Measurements from ENCODE around the gene CREM. TPM values are rescaled to one million over a fixed set of nuclear protein-coding genes. Genes with fewer than 3 reads are reported as not detected.
A peak's percentile ranks its signal among the peaks of the same experiment; 100 is the strongest.

CREM gene
- total and polyA plus RNA-seq, 4 donors, result 26.8 to 44.7 (median 38.3) TPM

- no peaks in the 10 kb centered on the region for H3K4me1 ChIP-seq (ENCODE audit: control insufficient read depth in 5 of 5, insufficient read depth in 5 of 5, low read length in 5 of 5)
- no peaks in the 10 kb centered on the region for H3K36me3 ChIP-seq (ENCODE audit: control insufficient read depth in 4 of 4, insufficient read depth in 4 of 4, low read length in 4 of 4)
- DNase-seq (no peak), ATAC-seq (ENCODE audit: insufficient read depth, low FRiP score) (no peak)
- WGBS, 2 donors, result 87 to 92% methylated on average over 1 of the region's 1 CpG
- H3K9ac ChIP-seq (ENCODE audit: insufficient read depth in 1 of 2, low read length in 2 of 2), result no peak overlapping the region
- no peak overlapping the region for H3K4me3 ChIP-seq
- peaks cover 0 to 5% (median 2%) of the 10 kb centered on the region in 3 donors for H3K27me3 ChIP-seq (ENCODE audit: control insufficient read depth in 3 of 3, insufficient read depth in 3 of 3, low read length in 2 of 3)
- H3K9me3 ChIP-seq (ENCODE audit: control insufficient read depth in 4 of 4, insufficient read depth in 3 of 4, low read length in 3 of 4), result no peaks in the 10 kb centered on the region
- H3K27ac ChIP-seq (ENCODE audit: low read depth in 1 of 2, low read length in 1 of 2), result no peak overlapping the region
- no peak for TF ChIP-seq CTCF (IDR thresholded peaks at IDR 0.05; ENCODE audit: control extremely low read depth, extremely low read depth)
These were observed 29.1 kb upstream of the CREM start for GRCh38 chr10:35097510-35097909.

DNA sequence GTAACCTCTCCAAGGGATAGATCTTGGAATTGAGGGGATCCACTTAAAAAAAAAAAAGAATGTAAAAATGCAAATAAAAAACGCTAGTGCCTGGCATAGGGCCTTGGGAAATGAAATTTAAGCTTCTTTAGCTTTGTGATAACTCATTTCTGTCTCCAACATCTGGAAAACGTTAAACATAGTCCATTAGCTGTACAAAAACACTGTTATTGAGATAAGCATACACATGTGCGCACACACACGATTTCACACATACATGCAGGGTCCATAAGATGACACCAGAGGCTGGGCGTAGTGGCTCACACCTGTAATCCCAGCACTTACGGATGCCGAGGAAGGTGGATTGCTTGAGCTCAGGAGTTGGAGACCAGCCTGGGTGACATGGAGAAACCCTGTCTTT is 22.8 kb upstream of the CREM start:
- Histone ChIP-seq H3K27me3 (ENCODE audit: control insufficient read depth in 3 of 3, insufficient read depth in 3 of 3, low read length in 2 of 3) (no peaks in the 10 kb centered on the region), H3K9me3 (ENCODE audit: control insufficient read depth in 4 of 4, insufficient read depth in 3 of 4, low read length in 3 of 4) (no peaks in the 10 kb centered on the region), H3K4me1 (ENCODE audit: control insufficient read depth in 5 of 5, insufficient read depth in 5 of 5, low read length in 5 of 5) (peaks cover 0 to 4% (median 0%) of the 10 kb centered on the region in 5 donors), H3K27ac (ENCODE audit: low read depth in 1 of 2, low read length in 1 of 2) (no peak overlapping the region), H3K36me3 (ENCODE audit: control insufficient read depth in 4 of 4, insufficient read depth in 4 of 4, low read length in 4 of 4) (no peaks in the 10 kb centered on the region), H3K4me3 (no peak overlapping the region), H3K9ac (ENCODE audit: insufficient read depth in 1 of 2, low read length in 2 of 2) (no peak overlapping the region)
- ATAC-seq (ENCODE audit: insufficient read depth, low FRiP score) (no peak), DNase-seq (peak; percentile 39 to 94 (median 90))
- TF ChIP-seq CTCF (IDR thresholded peaks at IDR 0.05; ENCODE audit: control extremely low read depth, extremely low read depth), result no peak
- WGBS, 2 donors, result 60 to 75% methylated on average over 7 of the region's 7 CpGs

DNA sequence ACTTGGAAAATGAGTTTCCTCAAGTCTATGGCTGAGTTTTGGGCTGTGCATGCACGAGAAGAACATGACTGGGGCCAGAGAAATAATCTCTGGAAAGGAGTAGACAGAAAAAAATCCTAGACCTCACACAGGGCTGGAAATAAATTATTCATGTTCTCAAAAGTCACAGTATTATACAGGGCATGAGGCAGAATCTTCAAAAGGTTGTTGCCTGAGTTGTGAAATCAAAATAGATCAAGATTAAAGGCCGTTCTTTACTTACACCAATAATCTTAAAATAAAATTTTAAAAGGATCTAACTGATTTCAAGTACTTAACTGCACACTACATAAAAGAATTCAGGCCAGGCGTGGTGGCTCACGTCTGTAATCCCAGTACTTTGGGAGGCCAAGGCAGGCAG is 14.1 kb upstream of the CREM start:
- Histone ChIP-seq H3K9ac (ENCODE audit: insufficient read depth in 1 of 2, low read length in 2 of 2) (no peak overlapping the region), H3K36me3 (ENCODE audit: control insufficient read depth in 4 of 4, insufficient read depth in 4 of 4, low read length in 4 of 4) (no peaks in the 10 kb centered on the region), H3K4me3 (no peak overlapping the region), H3K27ac (ENCODE audit: low read depth in 1 of 2, low read length in 1 of 2) (no peak overlapping the region), H3K27me3 (ENCODE audit: control insufficient read depth in 3 of 3, insufficient read depth in 3 of 3, low read length in 2 of 3) (no peaks in the 10 kb centered on the region), H3K9me3 (ENCODE audit: control insufficient read depth in 4 of 4, insufficient read depth in 3 of 4, low read length in 3 of 4) (no peaks in the 10 kb centered on the region), H3K4me1 (ENCODE audit: control insufficient read depth in 5 of 5, insufficient read depth in 5 of 5, low read length in 5 of 5) (no peaks in the 10 kb centered on the region)
- DNase-seq (no peak), ATAC-seq (ENCODE audit: insufficient read depth, low FRiP score) (no peak)
- 78 to 91% methylated on average over 4 of the region's 4 CpGs for WGBS, 2 donors
- no peak for TF ChIP-seq CTCF (IDR thresholded peaks at IDR 0.05; ENCODE audit: control extremely low read depth, extremely low read depth)

- Histone ChIP-seq H3K9me3 (ENCODE audit: control insufficient read depth in 4 of 4, insufficient read depth in 3 of 4, low read length in 3 of 4) (no peaks in the 10 kb centered on the region), H3K36me3 (ENCODE audit: control insufficient read depth in 4 of 4, insufficient read depth in 4 of 4, low read length in 4 of 4) (no peaks in the 10 kb centered on the region), H3K27me3 (ENCODE audit: control insufficient read depth in 3 of 3, insufficient read depth in 3 of 3, low read length in 2 of 3) (no peaks in the 10 kb centered on the region), H3K4me1 (ENCODE audit: control insufficient read depth in 5 of 5, insufficient read depth in 5 of 5, low read length in 5 of 5) (no peaks in the 10 kb centered on the region), H3K27ac (ENCODE audit: low read depth in 1 of 2, low read length in 1 of 2) (no peak overlapping the region), H3K9ac (ENCODE audit: insufficient read depth in 1 of 2, low read length in 2 of 2) (no peak overlapping the region), H3K4me3 (no peak overlapping the region)
- DNase-seq (no peak), ATAC-seq (ENCODE audit: insufficient read depth, low FRiP score) (no peak)
- no peak for TF ChIP-seq CTCF (IDR thresholded peaks at IDR 0.05; ENCODE audit: control extremely low read depth, extremely low read depth)
- 93 to 98% methylated on average over 1 of the region's 1 CpG for whole genome bisulfite sequencing, 2 donors
These were observed 7.3 kb upstream of the CREM start for GRCh38 chr10:35119378-35119777.
